Endothelial cell of hepatic sinusoid (primary cell): Measurements from ENCODE around the gene ACTR3C.

Experiments
- in situ Hi-C: cut with HindIII; loops from 2 replicates; pipeline ENCODE4 v1.10.0; 2017; ENCODE audit warnings: low sequenced_read_pairs

The ACTR3C gene

GRCh38 chr7:150359622-150360362 lies 36.4 kb upstream of the ACTR3C start:
- in situ Hi-C loops: loop anchor here (5.0 kb wide), 1 partner anchor 63 kb away; no protein-coding TSS in a partner anchor

GRCh38 chr7:150358988-150359621 lies 35.8 kb upstream of the ACTR3C start:
- in situ Hi-C loops: no loop called here

DNA sequence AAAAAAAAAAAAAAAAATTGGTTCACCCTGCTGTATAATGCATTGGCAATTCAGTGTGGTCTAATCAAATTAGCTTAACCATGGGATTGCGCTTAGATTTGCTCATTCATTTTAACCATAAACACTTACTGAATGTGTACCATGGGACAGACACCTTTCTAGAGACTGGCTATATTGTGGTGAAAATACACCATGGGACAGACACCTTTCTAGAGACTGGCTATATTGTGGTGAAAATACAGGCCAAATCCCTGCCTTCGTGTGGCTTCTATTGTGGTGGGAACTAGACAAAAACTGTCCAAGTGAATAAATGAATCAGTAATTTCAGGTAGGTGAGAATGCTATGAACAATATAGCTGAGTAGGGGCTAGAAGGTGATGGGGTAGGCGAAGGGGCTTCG lies 35.1 kb upstream of the ACTR3C start:
- in situ Hi-C loops: no loop called here

GRCh38 chr7:150357771-150358427 lies 34.6 kb upstream of the ACTR3C start:
- in situ Hi-C loops: no loop called here

- in situ Hi-C loops: no loop called here
These were observed 33.9 kb upstream of the ACTR3C start for GRCh38 chr7:150357270-150357669.

GRCh38 chr7:150356265-150356897 lies 33.0 kb upstream of the ACTR3C start:
- in situ Hi-C loops: no loop called here

DNA sequence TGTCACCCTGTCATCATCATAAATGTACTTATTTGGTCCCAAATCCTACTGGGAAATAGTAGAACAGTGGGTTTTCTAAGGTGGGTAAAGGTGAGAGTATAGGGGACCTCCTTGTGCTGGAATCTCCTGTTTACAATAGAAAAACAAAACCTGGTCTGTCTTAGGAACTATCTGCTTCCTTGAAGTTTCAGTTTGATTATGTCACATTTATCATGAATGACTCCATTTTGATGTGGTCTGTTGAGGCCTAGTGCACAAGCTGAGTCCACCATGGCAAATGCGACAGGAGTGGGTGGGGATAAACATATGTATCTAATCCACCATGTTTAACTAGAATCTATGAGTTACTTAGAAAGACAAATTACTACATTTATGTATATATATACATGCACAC lies 32.3 kb upstream of the ACTR3C start:
- in situ Hi-C loops: no loop called here

DNA sequence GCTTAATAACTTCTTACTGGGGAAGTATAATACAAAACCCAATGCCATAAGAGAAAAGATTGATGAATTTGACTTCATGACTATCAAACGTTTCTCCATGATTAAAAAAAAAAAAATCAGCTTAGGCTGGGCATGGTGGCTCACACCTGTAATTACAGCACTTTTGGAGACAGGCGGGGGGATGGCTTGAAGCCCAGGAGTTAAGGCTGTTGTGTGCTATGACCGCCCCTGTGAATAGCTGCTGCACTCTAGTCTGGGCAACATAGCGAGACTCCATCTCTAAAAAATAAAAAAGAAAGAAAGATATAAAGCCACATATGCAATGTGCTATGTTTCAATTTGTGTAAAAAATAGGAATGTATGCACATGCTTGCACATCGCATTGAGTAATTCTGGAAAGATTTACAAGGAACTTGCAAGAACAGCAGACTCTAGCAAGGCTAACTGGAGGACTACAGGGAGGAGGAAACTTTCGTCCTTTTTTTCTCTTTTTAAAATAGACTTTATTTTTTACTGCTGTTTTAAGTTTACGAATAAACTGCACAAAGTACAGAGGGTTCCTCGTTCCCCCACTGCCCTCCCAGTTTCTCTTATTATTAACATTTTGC lies 28.3 kb upstream of the ACTR3C start:
- in situ Hi-C loops: no loop called here

- in situ Hi-C loops: no loop called here
These were observed 23.6 kb upstream of the ACTR3C start for GRCh38 chr7:150346922-150347321.

GRCh38 chr7:150345012-150345411 lies 21.7 kb upstream of the ACTR3C start:
- in situ Hi-C loops: no loop called here

- in situ Hi-C loops: loop anchor here (5.0 kb wide), 1 partner anchor 63 kb away; a partner anchor contains a TSS
These were observed 21.0 kb upstream of the ACTR3C start for GRCh38 chr7:150344299-150344698.

GRCh38 chr7:150343225-150343624 lies 19.9 kb upstream of the ACTR3C start:
- in situ Hi-C loops: loop anchor here (5.0 kb wide), 1 partner anchor 64 kb away; a partner anchor contains a TSS

GRCh38 chr7:150342121-150342408 lies 18.7 kb upstream of the ACTR3C start:
- in situ Hi-C loops: loop anchor here (5.0 kb wide), 1 partner anchor 65 kb away; a partner anchor contains a TSS

DNA sequence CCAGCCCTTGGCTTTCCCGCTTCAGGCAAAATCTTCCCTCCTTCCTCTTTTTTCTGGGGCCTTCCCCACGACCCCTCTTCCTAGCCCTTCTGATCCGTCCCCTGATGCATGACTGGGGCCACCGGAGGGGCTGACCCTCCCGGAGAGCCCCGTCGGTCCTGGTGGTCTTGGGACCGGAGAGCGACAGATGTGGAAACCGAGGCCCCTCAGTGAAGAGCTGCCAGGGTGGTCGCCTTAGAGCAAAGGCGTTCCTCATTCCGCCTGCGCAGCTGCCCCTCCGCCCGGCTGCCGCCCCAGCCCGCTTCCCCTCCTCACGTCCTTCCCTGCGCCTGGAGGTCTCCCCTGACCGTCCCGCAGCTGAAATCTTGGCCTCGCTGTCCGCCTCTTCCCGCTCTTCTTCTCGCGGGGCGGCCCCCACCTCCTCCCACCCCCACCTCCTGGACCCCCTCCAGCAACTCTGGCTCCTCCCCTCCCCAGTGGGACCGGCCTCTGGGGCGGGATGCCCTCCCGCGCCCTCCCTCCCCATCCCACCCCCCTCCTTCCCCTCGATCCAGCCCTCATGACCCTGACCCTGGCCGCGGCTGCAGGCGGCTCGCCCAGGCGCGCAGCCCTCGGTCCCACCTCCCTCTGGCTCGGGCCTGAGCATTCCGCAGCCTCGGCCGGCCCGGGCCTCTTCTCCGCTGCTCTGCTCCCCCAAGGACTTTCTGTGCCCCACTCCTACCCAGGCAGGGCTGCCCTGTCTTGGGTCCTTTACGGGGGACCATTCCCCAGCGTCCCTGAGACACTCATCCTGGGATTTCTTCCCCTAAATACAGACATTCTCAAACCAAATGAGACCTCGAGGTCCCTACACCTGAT lies 18.1 kb upstream of the ACTR3C start, which contains the start of gene RARRES2:
Gene RARRES2, minus strand, starts transcription at position 367 of the 858 bp plus-strand sequence. CDS start 1,020 bp downstream, outside the sequence.
- in situ Hi-C loops: loop anchor here (5.0 kb wide), 1 partner anchor 66 kb away; a partner anchor contains a TSS

DNA sequence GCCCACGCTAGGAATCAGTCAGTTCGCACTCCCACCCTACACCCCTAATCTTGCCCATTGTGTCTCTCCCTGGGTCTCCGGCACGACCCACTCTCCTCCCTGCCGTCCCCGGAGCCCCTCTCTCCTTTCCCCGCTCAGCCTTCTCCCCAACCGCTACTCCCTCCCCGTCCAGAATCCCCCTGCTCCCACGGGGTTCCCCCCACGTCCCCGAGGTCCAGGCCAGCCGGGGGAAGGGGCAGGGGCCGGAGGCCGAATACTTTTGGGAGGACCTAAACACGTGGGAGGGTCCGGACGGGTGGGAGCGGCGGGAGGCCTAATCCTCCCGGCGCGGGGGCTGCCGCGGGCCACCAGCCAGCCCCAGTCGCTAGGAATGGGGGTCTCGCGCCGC lies 17.5 kb upstream of the ACTR3C start:
- in situ Hi-C loops: loop anchor here (5.0 kb wide), 1 partner anchor 66 kb away; a partner anchor contains a TSS

DNA sequence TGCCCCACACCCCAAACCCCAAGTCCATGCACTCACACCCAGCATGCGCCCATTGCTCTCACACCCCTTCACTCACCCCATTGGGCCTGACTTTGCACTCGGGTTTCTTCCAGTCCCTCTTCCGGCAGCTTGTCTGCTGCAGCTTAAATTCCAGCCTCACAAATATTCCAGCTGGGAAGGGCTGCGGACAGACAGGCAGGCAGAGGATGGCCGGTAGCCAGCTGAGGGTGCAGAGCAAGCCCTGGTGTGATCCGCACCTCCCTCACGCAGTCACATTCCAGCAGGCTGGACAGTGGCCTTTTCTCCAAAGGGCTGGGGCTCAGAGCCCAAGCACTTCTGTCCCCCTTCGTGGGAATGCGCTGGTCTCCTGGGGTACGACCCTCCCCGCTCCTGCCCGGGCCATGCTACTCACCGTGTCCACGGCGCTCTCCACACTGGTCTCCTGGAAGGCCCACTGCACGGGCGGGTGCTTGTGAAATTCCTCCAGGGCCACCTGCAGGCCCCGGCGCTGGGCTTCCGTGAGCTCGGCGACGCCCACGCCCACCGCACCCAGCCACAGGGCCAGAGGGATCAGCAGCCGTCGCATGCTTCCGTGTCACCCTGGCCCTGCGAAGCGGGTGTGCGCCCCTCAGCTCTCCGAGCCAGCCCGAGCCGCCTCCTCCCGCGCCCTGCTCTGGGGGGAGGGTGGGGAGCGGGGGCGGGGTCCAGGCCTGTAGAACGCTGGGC lies 16.8 kb upstream of the ACTR3C start:
- in situ Hi-C loops: loop anchor here (5.0 kb wide), 1 partner anchor 67 kb away; a partner anchor contains a TSS

DNA sequence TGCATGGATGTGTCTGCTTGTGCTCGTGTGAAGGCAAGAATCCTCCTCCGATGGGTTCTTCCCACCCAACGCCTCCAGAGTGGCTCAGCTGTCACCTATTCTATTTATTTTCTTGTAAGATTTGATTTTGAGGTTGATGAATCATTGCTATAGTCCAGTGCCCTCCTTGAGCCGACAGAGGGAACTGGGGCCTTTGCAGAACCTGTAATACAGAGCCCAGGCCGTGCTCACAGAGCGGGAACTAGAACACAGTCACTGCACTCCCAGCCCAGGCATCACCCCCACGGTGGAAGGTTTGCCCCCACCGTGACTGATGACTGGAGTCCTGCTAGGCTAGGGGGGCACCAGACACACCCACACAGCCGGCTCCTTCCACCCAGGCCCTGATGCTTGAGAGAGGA lies 16.1 kb upstream of the ACTR3C start:
- in situ Hi-C loops: no loop called here

DNA sequence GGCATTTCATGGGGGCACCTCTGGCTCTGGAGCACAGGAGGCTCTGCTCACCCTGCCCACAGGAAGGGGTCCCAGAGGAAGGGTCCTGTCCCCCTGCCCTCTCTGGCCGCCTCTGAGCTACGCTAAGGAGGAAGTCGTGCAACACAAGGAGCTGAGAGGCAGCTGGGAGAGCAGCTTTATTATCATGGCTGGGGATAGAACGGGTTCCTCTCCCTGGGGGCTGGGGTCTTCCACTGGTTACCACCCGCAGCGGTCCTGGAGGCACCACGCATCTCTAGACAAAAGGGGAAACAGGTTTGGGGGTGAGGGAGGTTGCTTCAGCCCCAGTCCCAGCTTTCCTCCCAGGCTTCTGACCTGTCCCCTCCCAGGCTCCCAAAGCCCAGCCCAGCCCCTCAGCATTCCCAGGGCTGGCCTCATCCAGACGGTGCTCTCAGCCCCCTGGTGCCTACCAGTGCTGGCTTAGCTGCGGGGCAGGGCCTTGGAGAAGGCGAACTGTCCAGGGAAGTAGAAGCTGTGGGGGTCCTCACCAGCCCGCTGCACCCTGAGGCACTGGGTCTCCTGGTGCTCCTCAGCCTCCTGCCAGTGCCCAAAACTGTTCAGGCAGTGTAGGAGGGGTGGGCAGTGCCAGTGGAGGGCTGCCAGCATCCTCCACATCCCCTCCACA lies 15.0 kb upstream of the ACTR3C start:
- in situ Hi-C loops: no loop called here

DNA sequence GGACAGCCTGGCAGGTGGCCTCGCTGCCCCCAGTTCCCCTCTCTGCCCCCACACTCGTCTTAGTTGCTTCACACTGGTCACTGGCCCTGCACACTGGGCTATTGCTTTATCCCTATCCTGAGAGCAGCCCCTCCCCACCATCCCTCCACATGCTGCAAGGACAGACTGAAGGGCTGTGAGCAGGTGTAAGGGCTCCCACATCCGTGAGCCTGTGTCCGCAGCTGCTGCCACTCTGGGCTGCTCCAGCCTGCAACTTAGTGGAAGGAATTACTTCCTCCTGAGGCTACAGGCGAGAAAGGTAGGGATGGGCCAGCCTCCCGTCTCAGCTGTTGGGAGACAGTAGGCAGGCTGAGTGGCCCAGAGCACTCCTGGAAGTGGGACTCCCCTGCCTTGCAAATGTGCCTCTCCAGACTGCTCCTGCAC lies 14.3 kb upstream of the ACTR3C start:
- in situ Hi-C loops: no loop called here
